T-cell (primary cell): ENCODE measurements around the gene TEKT1. TPM values are rescaled to one million over a fixed set of nuclear protein-coding genes. Genes with fewer than 3 reads are reported as not detected.

Source experiments
- ATAC-seq, 4 experiments: fragments of 200-7000 bp in 3 of 4; fragments of 150-1000 bp in 1 of 4; cut with Tn5 transposase; replicated peaks in 1 of 4; 1 replicate in 3 of 4; 2 replicates in 1 of 4; pipeline ENCODE4 v1.10.0; 2021; ENCODE audit warnings: moderate library complexity in 3 of 4, mild to moderate bottlenecking in 2 of 4, moderate number of reproducible peaks in 1 of 4
- CTCF ChIA-PET, 2 donors: fragments of 300-600 bp; sonication (Branson Sonifier 250); formaldehyde crosslinking; loops; one replicate each; lab custom pipeline; 2022; ENCODE audit warnings: antibody characterized with exemption in 2 of 2; lab: Charles Lee
- POLR2A ChIA-PET, 2 donors: fragments of 300-600 bp; sonication (Branson Sonifier 250); formaldehyde crosslinking; loops; one replicate each; lab custom pipeline; 2022; ENCODE audit warnings: antibody characterized with exemption in 2 of 2; lab: Charles Lee
- DNase-seq, 35 experiments: peaks; one replicate each; pipeline versions ENCODE4 v3.0.0 to v3.0.0-alpha.2; 2013 to 2023
- H3K27ac ChIP-seq: one replicate; pipeline ENCODE4 v1.5.1; 2013; ENCODE audit warnings: low read length
- H3K27me3 ChIP-seq, 2 experiments: replicated peaks in 1 of 2; 1 replicate in 1 of 2; 2 replicates in 1 of 2; pipeline versions ENCODE4 v1.6.1 to v1.7.0; 2013; ENCODE audit warnings: low read length in 1 of 2, mixed read lengths in 1 of 2; ENCODE audit not compliant: control insufficient read depth in 2 of 2, insufficient read depth in 2 of 2; ENCODE audit errors: extremely low read depth in 1 of 2
- H3K36me3 ChIP-seq, 2 donors: 1 replicate in 1 of 2; 2 replicates in 1 of 2; pipeline versions ENCODE4 v1.6.1 to v1.7.0; 2013; ENCODE audit warnings: low read length in 1 of 2; ENCODE audit not compliant: control insufficient read depth in 2 of 2, insufficient read depth in 1 of 2; ENCODE audit errors: extremely low read depth in 1 of 2
- H3K4me1 ChIP-seq, 2 experiments: 1 replicate in 1 of 2; 2 replicates in 1 of 2; pipeline versions ENCODE4 v1.6.1 to v1.7.0; 2013; ENCODE audit warnings: low read length in 2 of 2, mixed read lengths in 1 of 2; ENCODE audit not compliant: insufficient read depth in 2 of 2, control insufficient read depth in 1 of 2; ENCODE audit errors: extremely low read depth in 1 of 2
- H3K4me3 ChIP-seq, 2 donors: 1 replicate in 1 of 2; 2 replicates in 1 of 2; pipeline versions ENCODE4 v1.5.1 to v1.7.0; 2013; ENCODE audit warnings: mild to moderate bottlenecking in 2 of 2, low read length in 1 of 2, moderate library complexity in 1 of 2; ENCODE audit not compliant: control insufficient read depth in 1 of 2; ENCODE audit errors: extremely low read depth in 1 of 2
- H3K9me3 ChIP-seq: 2 replicates; pipeline ENCODE4 v1.7.0; 2013
- H3K27ac Mint-ChIP-seq, 2 donors: one replicate each; pipeline ENCODE4 v1.8.0; 2020 to 2021; ENCODE audit warnings: mild to moderate bottlenecking in 2 of 2, mixed read lengths in 2 of 2
- H3K27me3 Mint-ChIP-seq, 2 donors: one replicate each; pipeline ENCODE4 v1.8.0; 2021 to 2022; ENCODE audit warnings: mixed read lengths in 2 of 2
- H3K36me3 Mint-ChIP-seq: one replicate; pipeline ENCODE4 v1.8.0; 2021; ENCODE audit warnings: mixed read lengths
- H3K4me1 Mint-ChIP-seq, 3 donors: one replicate each; pipeline ENCODE4 v1.8.0; 2020 to 2022; ENCODE audit warnings: mixed read lengths in 3 of 3, mild to moderate bottlenecking in 1 of 3
- H3K4me3 Mint-ChIP-seq, 3 donors: one replicate each; pipeline ENCODE4 v1.8.0; 2020 to 2022; ENCODE audit warnings: mild to moderate bottlenecking in 3 of 3, mixed read lengths in 3 of 3, moderate library complexity in 3 of 3
- H3K9me3 Mint-ChIP-seq, 3 donors: one replicate each; pipeline ENCODE4 v1.8.0; 2020 to 2022; ENCODE audit warnings: mixed read lengths in 3 of 3
- WGBS: methylation state at CpG from one replicate; pipeline ENCODE4 v1.1.5; 2013; ENCODE audit warnings: missing lambda C conversion rate; ENCODE audit not compliant: insufficient coverage; 5-methylcytosine and 5-hydroxymethylcytosine counted together
- total RNA-seq, 35 experiments: library from RNA in 6 of 35; stranded (reverse) in 6 of 35; fragments of 120-200 nt in 1 of 35; gene quantifications; one replicate each; pipeline versions ENCODE4 v1.2.1 to v1.2.4 and lab custom pipeline; 2013 to 2026

Gene TEKT1
- total RNA-seq, 5 donors from 2014 or later (not counting 1 experiment from before 2014, with no cell fraction given), result not detected

DNA sequence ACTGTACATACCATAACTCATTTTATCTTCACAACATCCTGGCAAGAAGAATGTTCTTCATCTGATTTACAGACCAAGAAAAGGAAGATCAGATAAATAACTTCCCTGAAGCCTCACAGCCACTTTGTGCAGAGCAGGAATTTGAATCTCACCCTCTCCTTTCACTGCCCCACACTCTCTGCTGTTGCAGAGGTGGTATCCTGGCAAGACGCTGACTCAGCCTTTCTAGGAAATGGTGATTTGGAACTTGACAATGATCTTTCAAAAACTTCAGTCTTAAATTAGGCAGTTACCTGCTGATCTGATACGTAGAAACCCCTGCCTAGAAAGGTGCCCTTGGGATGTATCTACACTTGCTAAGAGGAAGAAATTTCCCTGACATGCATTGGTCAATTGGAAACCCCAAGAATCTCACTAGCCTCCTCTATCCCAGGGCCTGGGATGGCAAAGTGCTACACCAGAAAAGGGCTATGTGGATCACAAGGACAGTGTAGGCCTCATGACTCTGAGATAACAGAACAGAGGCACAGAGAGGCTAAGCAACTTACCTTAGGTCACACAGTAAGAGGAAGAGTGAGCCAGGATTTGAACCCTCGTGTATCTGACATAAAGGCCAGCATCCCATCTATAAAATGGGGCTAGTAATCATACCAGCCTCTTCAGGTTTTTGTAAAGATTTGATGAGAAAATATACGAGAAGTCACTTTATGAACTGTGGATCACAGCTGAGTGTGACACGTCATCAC lies 37.6 kb downstream of the TEKT1 start:
- Histone ChIP-seq H3K27me3 (peaks cover 0 to 15% of the 10 kb centered on the region in 2 experiments), H3K4me1 (no peaks in the 10 kb centered on the region), H3K9me3 (no peaks in the 10 kb centered on the region), H3K27ac (no peak overlapping the region), H3K36me3 (no peaks in the 10 kb centered on the region), H3K4me3 (no peak overlapping the region)
- no peak overlapping the region for H3K4me3 Mint-ChIP-seq
- peaks cover 38 to 50% of the 10 kb centered on the region in 2 donors for H3K27me3 Mint-ChIP-seq
- no peak overlapping the region for H3K27ac Mint-ChIP-seq
- DNase-seq (no peak), ATAC-seq (no peak)
- CTCF ChIA-PET, result no interaction called here
- 71% methylated on average over 2 of the region's 5 CpGs for WGBS
- no peaks in the 10 kb centered on the region for H3K36me3 Mint-ChIP-seq
- POLR2A ChIA-PET, result no interaction called here
- H3K9me3 Mint-ChIP-seq, result no peaks in the 10 kb centered on the region
- no peaks in the 10 kb centered on the region for H3K4me1 Mint-ChIP-seq

DNA sequence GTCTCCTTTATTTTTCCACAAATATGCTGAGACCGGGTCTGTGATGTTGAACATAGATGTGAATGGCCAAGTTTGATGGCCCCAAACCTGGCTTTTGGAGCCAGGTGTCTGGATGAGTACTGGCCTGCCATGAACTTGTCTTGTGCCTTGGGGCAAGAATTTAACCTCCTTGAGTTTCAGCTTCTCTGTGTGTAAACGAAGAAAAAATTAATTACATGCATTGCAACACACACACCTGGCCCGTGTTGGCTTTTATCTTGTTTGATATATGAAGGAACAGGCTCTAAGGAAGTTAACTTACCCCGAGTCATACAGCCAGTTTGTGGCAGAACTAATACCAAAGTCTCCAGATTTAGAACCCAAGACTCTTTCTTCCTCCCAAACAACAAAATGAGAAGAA lies 42.4 kb downstream of the TEKT1 start:
- ATAC-seq, result no peak
- Histone ChIP-seq H3K27ac (no peak overlapping the region), H3K4me1 (peaks cover 0 to 2% of the 10 kb centered on the region in 2 experiments), H3K9me3 (no peaks in the 10 kb centered on the region), H3K4me3 (no peak overlapping the region), H3K27me3 (peaks cover 0 to 26% of the 10 kb centered on the region in 2 experiments), H3K36me3 (no peaks in the 10 kb centered on the region)
- Mint-ChIP-seq H3K9me3 (peaks cover 7 to 16% (median 11%) of the 10 kb centered on the region in 3 donors), H3K27ac (no peak overlapping the region), H3K4me1 (peaks cover 0 to 7% (median 5%) of the 10 kb centered on the region in 3 donors), H3K27me3 (peaks cover 59 to 68% of the 10 kb centered on the region in 2 donors), H3K36me3 (no peaks in the 10 kb centered on the region), H3K4me3 (no peak overlapping the region)
- ChIA-PET POLR2A (no interaction called here), CTCF (no interaction called here)
- DNase-seq, result no peak
- WGBS, result no CpG with 5 or more reads among the region's 4 CpGs

DNA sequence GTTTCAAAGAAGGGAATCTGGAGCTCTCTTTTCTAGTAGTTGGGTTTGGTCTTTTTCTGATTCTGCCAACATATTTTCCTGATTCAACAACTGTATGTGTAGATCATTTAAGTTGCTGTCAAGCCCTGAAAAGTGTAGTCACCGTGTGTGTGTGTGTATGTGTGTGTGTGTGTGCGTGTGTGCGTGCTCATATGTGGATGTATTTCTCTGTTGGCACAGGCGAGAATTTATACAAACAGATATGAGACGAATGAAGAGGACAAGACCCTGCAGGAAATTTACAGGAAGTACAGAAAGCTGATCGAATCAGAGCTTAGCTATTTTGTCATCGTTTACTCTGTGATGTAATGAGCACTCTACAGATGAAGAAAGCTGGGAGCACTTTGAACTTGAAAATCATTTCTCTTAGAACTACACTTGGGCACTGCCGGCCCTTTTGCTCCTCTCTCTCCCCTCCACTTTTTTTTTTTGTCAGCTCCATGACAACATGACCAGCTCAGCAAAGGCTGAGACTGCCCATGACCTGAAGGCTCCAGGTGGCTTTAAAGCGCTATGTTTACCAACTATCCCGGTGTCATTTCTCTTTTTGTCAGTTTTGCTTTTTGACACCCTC lies 44.3 kb downstream of the TEKT1 start:
- WGBS, result 63% methylated on average over 5 of the region's 10 CpGs
- Histone ChIP-seq H3K27ac (no peak overlapping the region), H3K4me1 (peaks cover 0 to 2% of the 10 kb centered on the region in 2 experiments), H3K4me3 (no peak overlapping the region), H3K9me3 (no peaks in the 10 kb centered on the region), H3K36me3 (no peaks in the 10 kb centered on the region), H3K27me3 (peaks cover 0 to 23% of the 10 kb centered on the region in 2 experiments)
- Mint-ChIP-seq H3K27ac (no peak overlapping the region), H3K4me1 (peaks cover 0 to 7% (median 5%) of the 10 kb centered on the region in 3 donors), H3K36me3 (no peaks in the 10 kb centered on the region), H3K9me3 (peaks cover 14 to 35% (median 25%) of the 10 kb centered on the region in 3 donors), H3K4me3 (no peak overlapping the region), H3K27me3 (peaks cover 56 to 73% of the 10 kb centered on the region in 2 donors)
- no peak for DNase-seq
- ChIA-PET POLR2A (interaction anchor here in 1 of 2 donors (0.5 to 0.6 kb wide), 2 partner anchors 16 to 55 kb away, joined by 3 read pairs; no protein-coding TSS in a partner anchor), CTCF (interaction anchor here (0.6 kb wide), 2 partner anchors 31 to 263 kb away, joined by 3 read pairs; no protein-coding TSS in a partner anchor)
- no peak for ATAC-seq

DNA sequence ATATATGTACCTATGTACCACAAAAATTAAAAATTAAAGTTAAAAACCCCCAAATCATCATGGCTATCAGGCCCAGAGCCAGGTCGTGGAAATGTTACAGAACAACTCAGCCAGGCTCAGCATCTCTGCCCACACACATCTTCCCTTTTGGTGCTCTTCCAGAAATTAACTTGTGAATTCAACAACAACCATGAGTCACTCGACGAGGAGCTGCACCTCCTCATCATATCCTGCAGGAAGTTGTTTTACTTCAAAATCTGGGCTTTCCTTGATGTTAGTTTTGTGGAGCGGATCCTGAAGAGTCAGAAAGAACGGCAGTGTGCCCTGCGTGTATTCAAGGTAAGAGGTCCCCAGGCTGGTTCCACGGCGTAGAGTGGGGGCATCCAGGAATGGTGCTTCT lies 44.9 kb downstream of the TEKT1 start:
- H3K27me3 ChIP-seq, result peaks cover 0 to 17% of the 10 kb centered on the region in 2 experiments
- Mint-ChIP-seq H3K4me3 (no peak overlapping the region), H3K27me3 (peaks cover 60 to 76% of the 10 kb centered on the region in 2 donors), H3K27ac (no peak overlapping the region), H3K36me3 (no peaks in the 10 kb centered on the region), H3K4me1 (peaks cover 0 to 7% (median 5%) of the 10 kb centered on the region in 3 donors), H3K9me3 (peaks cover 17 to 41% (median 31%) of the 10 kb centered on the region in 3 donors)
- no peaks in the 10 kb centered on the region for H3K36me3 ChIP-seq
- H3K27ac ChIP-seq, result no peak overlapping the region
- ChIA-PET POLR2A (no interaction called here), CTCF (no interaction called here)
- ATAC-seq (no peak), DNase-seq (no peak)
- H3K4me3 ChIP-seq, result no peak overlapping the region
- peaks cover 0 to 2% of the 10 kb centered on the region in 2 experiments for H3K4me1 ChIP-seq
- no peaks in the 10 kb centered on the region for H3K9me3 ChIP-seq
- 88% methylated on average over 5 of the region's 8 CpGs for WGBS

GRCh38 chr17:6782244-6782643 lies 49.3 kb downstream of the TEKT1 start:
- Histone ChIP-seq H3K27me3 (peaks cover 0 to 30% of the 10 kb centered on the region in 2 experiments), H3K27ac (no peak overlapping the region), H3K9me3 (no peaks in the 10 kb centered on the region), H3K36me3 (no peaks in the 10 kb centered on the region), H3K4me3 (no peak overlapping the region), H3K4me1 (peaks cover 0 to 2% of the 10 kb centered on the region in 2 experiments)
- Mint-ChIP-seq H3K9me3 (peaks cover 24 to 58% (median 34%) of the 10 kb centered on the region in 3 donors), H3K4me3 (no peak overlapping the region), H3K27ac (no peak overlapping the region), H3K27me3 (peaks cover 57 to 62% of the 10 kb centered on the region in 2 donors), H3K4me1 (peaks cover 0 to 7% (median 5%) of the 10 kb centered on the region in 3 donors), H3K36me3 (no peaks in the 10 kb centered on the region)
- ChIA-PET CTCF (no interaction called here), POLR2A (no interaction called here)
- ATAC-seq (no peak), DNase-seq (no peak)
- no CpG with 5 or more reads among the region's 4 CpGs for WGBS

- no peak overlapping the region for H3K27ac Mint-ChIP-seq
Measured at GRCh38 chr17:6780886-6781285, 50.6 kb downstream of the TEKT1 start.

More at GRCh38 chr17:6780886-6781285, 50.6 kb downstream of the TEKT1 start:
- H3K9me3 Mint-ChIP-seq, result peaks cover 20 to 59% (median 32%) of the 10 kb centered on the region in 3 donors
- WGBS, result 10% methylated on average over 2 of the region's 3 CpGs
- H3K36me3 Mint-ChIP-seq, result no peaks in the 10 kb centered on the region
- ChIA-PET POLR2A (no interaction called here), CTCF (no interaction called here)
- peaks cover 2 to 4% of the 10 kb centered on the region in 2 experiments for H3K4me1 ChIP-seq
- no peak for ATAC-seq
- H3K27me3 ChIP-seq, result peaks cover 0 to 33% of the 10 kb centered on the region in 2 experiments
- no peaks in the 10 kb centered on the region for H3K9me3 ChIP-seq
- no peaks in the 10 kb centered on the region for H3K36me3 ChIP-seq
- no peak for DNase-seq
- H3K27me3 Mint-ChIP-seq, result peaks cover 50 to 54% of the 10 kb centered on the region in 2 donors
- no peak overlapping the region for H3K4me3 Mint-ChIP-seq
- H3K27ac ChIP-seq, result no peak overlapping the region
- H3K4me3 ChIP-seq, result no peak overlapping the region
- H3K4me1 Mint-ChIP-seq, result peaks cover 0 to 9% (median 9%) of the 10 kb centered on the region in 3 donors
